ENCODE data around the gene PTPN9.

DNA sequence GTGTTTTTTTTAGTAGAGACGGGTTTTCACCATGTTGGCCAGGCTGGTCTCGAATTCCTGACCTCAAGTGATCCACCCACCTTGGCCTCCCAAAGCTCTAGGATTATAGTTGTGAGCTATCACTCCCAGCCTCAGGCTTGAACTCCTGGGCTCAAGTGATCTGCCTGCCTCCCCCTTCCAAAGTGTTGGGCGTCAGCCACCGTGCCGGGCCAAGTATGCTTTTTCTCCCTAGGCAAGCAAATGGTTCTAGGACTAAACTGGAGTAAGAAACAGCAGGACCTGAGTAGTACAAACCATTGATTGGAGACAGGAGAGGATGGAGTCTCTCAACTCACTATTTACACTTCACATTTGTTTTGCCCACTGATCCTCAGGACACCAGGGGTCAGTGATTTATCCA, 4.6 kb upstream of the PTPN9 start:
- TF ChIP-seq, protein P1, sequence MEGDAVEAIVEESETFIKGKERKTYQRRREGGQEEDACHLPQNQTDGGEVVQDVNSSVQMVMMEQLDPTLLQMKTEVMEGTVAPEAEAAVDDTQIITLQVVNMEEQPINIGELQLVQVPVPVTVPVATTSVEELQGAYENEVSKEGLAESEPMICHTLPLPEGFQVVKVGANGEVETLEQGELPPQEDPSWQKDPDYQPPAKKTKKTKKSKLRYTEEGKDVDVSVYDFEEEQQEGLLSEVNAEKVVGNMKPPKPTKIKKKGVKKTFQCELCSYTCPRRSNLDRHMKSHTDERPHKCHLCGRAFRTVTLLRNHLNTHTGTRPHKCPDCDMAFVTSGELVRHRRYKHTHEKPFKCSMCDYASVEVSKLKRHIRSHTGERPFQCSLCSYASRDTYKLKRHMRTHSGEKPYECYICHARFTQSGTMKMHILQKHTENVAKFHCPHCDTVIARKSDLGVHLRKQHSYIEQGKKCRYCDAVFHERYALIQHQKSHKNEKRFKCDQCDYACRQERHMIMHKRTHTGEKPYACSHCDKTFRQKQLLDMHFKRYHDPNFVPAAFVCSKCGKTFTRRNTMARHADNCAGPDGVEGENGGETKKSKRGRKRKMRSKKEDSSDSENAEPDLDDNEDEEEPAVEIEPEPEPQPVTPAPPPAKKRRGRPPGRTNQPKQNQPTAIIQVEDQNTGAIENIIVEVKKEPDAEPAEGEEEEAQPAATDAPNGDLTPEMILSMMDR (IDR thresholded peaks at IDR 0.05; ENCODE audit: low read length), result no peak
- no peak for TF ChIP-seq EZH2 (optimal IDR thresholded peaks at IDR 0.05; ENCODE audit: low read depth, low read length)

All from MM.1S (cell line).